HG03460 (cell line): ENCODE measurements around the gene COL28A1.

ENCODE experiments used
- ATAC-seq: cut with Tn5 transposase; IDR thresholded peaks from one replicate; pipeline ENCODE4 v1.9.1; 2021; ENCODE audit not compliant: unreplicated experiment

The COL28A1 gene

DNA sequence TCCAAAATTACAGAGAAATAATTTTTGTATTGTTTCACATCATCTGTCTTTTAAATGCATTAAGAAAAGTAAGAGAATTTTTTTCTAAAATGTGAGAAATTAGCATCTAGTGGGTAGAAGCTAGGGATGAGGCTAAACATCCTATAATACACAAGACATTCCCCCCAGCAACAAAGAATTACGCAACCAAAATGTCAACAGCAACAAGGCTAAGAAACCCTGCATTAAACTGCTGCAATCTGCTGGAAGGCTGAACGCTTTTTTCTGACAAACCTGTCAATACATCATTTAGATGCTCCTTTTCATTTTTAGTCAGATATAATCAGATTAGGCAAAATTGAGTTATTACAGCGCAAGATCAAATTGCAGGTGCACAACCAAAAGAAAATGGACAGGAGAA, 191.1 kb downstream of the COL28A1 start:
- no peak for ATAC-seq

DNA sequence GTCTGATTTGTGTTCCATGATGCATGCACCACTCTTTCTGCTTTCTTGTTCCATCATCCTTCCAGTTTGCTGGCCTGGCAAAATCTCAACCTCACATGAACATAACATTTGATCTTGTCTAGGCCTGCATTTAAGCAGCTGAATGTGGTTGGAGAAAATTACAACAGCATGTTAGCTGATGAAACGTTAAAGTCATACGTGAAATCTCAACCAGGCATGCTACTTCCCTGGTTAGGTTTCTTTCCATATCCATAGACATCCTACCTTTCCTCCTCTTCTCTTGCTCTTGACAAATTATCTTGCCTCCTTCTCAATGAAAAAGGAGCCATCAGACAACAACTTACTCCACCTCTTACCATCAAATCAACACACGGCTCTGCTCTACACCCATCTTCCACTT, 199.8 kb downstream of the COL28A1 start:
- ATAC-seq: no peak

DNA sequence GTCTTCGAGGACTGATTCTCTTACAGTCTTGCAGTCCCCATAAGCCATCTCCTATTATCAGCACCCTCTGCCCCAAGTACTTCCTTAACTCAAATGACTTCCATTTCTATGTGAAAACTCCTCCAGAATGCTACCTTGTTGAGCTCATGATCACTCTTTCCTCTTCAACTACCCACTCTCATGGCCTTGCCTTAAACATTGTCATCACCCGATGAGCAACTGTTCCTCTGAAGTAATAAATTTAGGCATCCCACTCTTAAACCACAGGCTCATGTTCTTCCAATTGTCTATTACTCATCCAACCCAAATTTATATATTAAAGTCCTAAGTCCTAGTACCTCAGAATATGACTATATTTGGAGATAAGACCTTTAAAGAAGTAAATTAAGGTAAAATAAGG, 200.5 kb downstream of the COL28A1 start:
- no peak for ATAC-seq

DNA sequence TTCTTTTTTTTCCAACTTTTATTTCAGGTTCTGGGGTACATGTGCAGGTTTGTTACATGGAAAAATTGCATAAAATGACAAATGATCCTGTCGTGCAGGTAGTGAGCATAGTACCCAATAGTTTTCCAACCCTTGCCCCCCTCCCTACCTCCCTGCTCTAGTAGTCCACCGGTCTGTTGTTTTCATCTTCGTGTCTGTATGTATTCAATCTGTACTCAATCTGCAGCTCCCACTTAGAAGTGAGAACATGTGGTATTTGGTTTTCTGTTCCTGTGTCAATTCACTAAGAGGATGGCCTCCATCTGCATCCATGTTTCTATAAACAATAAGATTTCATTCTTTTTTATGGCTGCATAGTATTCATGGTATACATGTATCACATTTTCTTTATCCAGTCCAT, 202.1 kb downstream of the COL28A1 start:
- ATAC-seq: no peak

DNA sequence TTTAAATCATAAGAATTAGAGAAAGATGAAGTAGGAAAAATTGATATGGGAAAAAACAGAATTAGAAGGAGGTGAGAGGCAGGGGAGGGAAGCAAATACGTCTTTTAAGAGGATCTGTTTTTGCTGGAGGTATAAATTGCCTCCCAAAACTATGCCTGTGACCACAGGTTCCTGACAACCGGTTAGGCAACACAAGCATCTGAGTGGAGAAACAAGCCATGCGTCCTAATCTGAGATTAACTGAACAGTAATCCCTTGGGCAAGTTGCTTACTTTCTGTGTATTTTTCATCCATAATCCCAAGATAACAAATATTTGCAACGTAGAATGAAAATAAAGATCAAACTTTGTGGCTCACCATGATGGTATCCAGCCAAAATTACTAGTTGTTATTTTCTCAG, 204.2 kb downstream of the COL28A1 start:
- no peak for ATAC-seq

DNA sequence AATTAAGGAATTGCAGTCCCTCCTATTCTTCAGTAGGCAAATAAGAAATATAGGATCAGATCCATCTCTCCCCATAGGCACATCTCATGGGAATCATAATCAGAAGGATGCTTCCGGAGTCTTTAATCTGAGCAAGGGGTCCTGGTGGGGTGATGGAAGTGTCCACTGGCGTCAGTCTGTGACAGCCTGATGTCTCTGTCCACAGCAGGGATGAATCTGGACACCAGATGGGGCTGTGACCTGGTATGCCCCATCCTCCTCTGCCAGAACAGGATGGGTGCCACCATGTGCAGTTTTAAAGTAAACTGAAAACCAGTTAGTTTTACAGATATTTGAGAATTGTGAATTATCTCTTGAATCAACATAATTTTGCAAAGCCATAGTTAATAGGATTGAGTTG, 204.7 kb downstream of the COL28A1 start:
- no peak for ATAC-seq

DNA sequence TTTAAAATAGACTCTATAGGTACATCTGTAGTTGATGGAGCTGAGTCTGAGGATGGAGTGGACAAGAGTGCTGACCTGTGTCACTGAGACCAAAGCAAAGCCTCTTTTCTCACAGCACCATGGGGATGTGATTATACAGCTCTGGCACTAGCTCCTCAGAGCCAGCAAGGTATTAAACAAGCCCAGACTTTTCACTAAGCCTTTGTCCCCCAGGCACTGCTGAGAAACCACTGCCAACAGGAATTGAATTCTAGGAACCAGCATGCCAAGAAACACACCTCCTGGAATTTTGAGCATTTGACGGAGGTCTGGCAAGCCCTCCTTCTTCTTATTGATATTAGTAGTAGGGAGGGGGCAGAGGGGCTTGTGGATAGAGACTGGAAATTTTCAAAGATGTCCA, 206.3 kb downstream of the COL28A1 start:
- no peak for ATAC-seq

DNA sequence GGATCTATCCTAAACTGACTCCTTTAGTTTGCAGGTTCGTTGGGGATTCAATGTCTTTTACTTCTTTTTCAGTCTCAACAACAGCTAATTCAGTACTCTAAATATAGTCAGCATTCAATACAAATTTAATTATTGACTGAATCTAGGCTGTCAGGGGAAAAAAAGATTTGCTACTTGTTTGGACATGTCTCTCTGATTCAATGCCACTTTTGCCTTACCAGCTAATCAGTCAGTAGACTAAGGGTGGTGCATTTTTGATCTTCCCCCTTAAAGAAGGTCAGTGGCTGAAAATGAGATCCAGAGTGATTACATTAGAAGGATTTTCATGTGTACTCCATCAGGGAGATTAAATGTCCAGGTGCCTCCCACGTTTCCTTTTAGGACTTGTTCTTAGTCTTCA, 208.2 kb downstream of the COL28A1 start:
- ATAC-seq: no peak

DNA sequence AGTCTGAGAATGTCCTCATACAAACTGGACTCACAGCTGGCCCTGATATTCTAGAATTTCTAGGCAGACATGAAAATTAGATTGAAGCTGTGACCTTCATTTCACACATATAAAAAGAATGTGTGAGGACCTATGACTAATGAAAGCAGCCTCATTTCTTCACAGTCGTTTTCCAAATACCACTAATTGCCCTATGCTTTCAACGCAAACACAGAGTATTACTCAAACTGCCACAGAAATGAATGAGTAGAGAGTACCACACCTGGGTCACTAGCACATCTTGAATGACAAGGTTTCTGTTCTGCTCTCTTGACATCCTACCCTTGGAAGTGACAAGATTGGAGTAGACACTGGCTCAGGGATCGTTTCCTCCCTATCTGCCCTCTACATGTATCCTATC, 211.0 kb downstream of the COL28A1 start:
- ATAC-seq: no peak

DNA sequence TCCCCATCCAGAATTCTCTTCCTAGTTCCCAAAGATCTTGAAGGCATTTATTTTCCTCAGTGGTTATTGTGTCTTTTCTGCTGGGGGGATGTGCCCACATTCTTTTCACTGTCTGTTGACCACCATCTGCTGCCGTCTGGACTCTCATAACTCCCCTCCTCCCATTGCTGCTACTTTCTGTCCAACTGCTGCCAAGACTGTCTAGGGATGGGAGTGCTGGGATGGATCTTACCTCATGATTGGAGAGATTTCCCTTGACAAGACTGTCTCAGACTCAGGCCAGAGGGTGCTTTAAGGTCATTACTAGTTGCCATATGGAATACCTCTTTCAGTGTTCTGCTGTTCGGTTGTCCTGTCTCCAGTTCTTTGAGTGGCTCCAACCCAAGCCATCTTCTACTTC, 211.8 kb downstream of the COL28A1 start:
- no peak for ATAC-seq

DNA sequence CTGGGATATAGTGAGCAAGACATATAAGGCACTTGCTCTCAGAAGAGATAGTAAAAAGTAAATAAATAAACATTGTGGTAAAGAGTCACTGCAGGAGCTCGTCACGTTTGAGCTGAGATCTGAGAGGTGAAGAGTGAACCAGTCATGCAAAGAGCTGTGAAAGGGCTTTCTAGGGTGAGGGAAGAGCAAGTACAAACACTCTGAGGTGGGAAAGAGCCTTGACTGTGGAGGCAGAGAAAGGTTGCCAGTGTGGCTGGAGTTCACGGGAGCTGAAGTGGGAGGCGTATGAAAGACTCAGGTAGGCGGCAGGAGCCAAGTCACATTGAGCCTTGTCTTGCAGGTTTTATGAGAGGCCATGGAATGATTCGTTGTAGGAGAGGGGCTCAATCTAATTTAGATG, 212.3 kb downstream of the COL28A1 start:
- ATAC-seq: peak; percentile 57

DNA sequence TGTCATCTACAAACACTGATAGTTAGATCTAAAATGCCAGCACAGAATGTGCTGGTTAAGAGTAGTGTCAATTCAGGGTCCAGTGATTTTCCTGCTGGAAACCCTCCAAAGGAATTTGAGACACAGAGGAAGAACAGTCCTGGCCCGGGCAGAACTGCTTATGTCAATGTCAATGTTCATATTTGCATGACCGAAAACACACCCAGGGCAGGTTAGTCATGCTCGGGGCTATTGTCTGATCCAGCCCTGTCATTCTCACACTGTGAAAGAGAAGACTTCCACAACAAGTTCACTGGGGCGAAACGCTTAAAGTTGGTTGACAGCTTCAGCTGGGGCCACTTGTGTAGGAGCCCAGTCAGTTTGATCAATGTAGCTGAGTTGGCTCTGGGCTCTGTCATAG, 214.0 kb downstream of the COL28A1 start:
- peak; percentile 95 for ATAC-seq

DNA sequence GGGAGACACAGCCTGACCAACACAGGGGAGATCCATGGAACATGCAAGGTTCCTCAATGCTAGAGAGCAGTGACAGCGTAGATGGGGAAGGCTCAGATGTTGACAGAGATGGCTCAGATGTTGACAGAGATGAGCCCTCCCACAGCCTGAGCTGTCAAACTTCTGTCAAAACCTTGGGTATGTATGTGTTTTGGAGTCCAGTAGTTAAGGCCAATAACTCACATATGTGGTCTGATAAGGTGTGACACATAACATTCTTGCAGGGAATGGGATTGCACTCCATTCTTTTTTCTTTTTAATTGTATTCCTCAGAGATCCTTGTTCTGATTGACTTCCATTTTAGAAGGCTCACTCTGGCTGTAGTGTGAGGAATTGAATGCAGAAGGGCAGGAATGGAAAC, 217.1 kb downstream of the COL28A1 start:
- ATAC-seq: no peak

DNA sequence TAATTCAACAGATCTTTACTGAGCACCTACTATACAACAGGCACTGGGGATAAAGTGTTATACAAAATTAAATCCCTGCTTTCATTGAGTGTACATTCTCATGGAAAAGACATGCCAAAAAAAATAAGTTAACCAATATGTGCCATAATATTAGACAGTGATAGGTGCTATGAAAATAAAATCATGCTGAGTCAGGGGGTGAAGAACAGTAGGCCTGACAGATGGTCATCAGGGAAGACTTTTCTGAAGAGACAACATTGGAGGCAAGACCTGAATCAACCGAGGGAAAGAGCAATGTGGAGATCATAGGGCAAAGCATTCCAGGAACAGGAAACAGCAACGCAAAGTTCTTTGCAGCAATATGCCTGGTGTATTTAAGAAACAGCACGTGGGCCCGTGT, 217.8 kb downstream of the COL28A1 start:
- no peak for ATAC-seq

DNA sequence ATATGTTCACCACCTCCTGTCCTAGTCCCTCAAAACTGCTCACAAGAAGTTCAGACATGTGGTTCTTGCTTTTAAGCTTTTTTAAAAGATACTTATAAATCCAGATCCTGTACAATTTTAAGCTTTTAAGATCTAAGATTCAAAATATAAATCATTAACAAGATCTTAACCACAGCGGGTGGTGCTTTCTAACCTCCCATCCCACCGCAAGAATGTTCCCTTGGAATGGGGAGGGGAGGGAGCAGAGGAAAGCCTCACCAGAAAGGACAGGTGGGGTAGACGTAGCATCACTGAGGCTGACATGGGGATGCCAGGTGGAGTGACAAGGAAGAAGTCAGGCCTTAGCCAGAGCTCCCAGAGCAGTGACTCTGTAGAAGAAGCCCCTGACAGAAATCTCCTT, 219.8 kb downstream of the COL28A1 start:
- no peak for ATAC-seq

DNA sequence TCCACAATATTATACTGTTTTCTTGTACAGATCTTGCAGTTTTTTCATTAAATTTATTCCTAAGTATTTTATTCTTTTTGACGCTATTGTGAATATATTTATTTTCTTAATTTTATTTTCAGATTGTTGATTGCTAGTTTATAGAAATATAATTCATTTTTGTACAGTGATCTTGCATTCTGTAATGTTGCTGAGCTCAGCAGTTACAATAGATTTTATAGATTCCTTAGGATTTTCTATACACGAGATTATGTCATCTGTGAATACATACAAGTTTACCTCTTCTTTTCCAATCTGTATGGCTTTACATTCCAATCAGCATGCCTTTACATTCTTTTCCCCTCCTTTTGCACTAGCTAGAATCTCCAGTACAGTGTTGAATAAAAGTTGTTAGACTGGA, 223.3 kb downstream of the COL28A1 start:
- ATAC-seq: no peak

DNA sequence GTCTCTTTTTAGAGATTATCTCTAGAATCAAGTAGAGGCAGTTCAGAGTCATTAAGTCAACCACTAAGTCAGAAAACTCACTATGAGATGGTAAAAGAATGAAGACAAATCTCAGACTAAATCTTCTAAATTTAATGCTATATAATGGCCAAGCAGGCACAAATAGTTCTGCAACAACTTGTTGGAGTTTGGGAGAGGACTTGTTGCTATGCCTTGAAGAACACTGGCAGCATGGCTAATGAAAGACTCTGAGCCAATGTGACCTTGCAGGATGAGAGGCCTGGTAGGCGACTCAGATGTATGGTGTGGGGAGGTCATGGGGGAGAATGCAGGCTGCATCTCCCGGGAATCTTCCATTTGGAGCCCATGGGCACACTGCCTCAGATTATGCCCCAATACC, 224.7 kb downstream of the COL28A1 start:
- no peak for ATAC-seq

DNA sequence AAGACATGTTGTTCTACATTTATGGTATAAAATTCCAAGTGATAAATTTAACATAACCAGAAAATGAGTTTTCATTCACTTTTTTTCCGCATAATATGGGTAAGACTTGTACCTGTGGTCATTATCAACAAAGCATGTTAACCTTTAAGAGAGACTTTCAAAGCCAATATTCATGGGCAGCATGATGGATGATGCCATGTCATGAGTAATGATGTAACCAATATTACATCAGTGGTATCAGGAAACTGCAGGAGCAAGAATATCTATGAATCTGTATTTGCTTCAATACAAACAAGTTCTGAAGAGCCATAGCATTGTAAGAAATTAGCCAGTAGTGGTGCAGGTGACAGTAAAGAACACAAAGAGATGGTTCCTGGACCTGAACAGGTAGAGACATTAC, 226.5 kb downstream of the COL28A1 start:
- no peak for ATAC-seq
